Stimulated activated memory B cell treated with anti-CD40 and anti-IgM and Interleukin-4, amounts not matched to agents 10 μg/mL and 1 μg/mL and 100 μg/mL, for 72 hours (primary cell): ENCODE results near the gene CNGA1.
A peak's percentile ranks its signal among the peaks of the same experiment; 100 is the strongest.

Experiments
- ATAC-seq: fragments of 150-1000 bp; cut with Tn5 transposase; 2 replicates; pipeline ENCODE4 v1.10.0; 2021
- H3K27ac Mint-ChIP-seq: one replicate; pipeline ENCODE4 v1.8.0; 2022; ENCODE audit warnings: mild to moderate bottlenecking, mixed read lengths
- H3K27me3 Mint-ChIP-seq: one replicate; pipeline ENCODE4 v1.8.0; 2022; ENCODE audit warnings: mixed read lengths
- H3K36me3 Mint-ChIP-seq: one replicate; pipeline ENCODE4 v1.8.0; 2022; ENCODE audit warnings: mixed read lengths
- H3K4me1 Mint-ChIP-seq: one replicate; pipeline ENCODE4 v1.8.0; 2022; ENCODE audit warnings: mixed read lengths
- H3K4me3 Mint-ChIP-seq: one replicate; pipeline ENCODE4 v1.8.0; 2022; ENCODE audit warnings: mild to moderate bottlenecking, moderate library complexity, mixed read lengths
- H3K9me3 Mint-ChIP-seq: one replicate; pipeline ENCODE4 v1.8.0; 2022; ENCODE audit warnings: mixed read lengths

Gene CNGA1

GRCh38 chr4:48016141-48017107 lies at the start of gene CNGA1, which contains the start of gene NIPAL1:
Gene CNGA1 (minus strand): TSS chr4:48016681. CDS start chr4:47952689, 63,992 bp downstream.
Gene NIPAL1 (plus strand): TSS chr4:48016772. CDS start chr4:48016840, 68 bp downstream.
- peak; percentile 95 for ATAC-seq
- Mint-ChIP-seq H3K4me3 (peak within 1 kb of the TSS; percentile 85), H3K36me3 (no peaks in the 10 kb centered on the region), H3K27me3 (peaks cover 73% of the 10 kb centered on the region), H3K9me3 (no peaks in the 10 kb centered on the region), H3K4me1 (peaks cover 20% of the 10 kb centered on the region), H3K27ac (no peak within 1 kb of the TSS)

- ATAC-seq: peak; percentile 85
- Mint-ChIP-seq H3K4me1 (peaks cover 12% of the 10 kb centered on the region), H3K27me3 (peaks cover 14% of the 10 kb centered on the region), H3K4me3 (no peak overlapping the region), H3K36me3 (peaks cover 17% of the 10 kb centered on the region), H3K9me3 (peaks cover 7% of the 10 kb centered on the region), H3K27ac (peak overlapping the region; percentile 32)
These were observed 49.1 kb upstream of the CNGA1 start for GRCh38 chr4:48065587-48066052.

DNA sequence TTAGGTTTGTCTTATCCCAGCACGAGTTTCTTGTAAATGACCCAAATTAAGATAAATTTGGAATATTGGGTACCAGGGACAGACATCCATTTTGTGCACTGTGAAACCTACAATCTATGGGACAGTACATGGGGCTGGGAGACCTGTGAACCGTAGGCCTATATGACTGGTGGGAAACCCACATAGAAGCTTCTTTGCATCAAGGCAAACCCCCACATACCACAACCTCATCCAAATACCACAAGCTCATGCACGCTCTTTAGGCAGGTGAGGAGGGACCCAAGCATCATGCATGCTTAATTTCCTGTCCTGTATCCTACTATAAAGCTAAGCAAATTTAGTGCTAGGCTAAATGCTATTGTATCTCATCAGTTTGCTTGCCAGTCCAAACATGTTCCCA lies 47.9 kb upstream of the CNGA1 start:
- H3K36me3 Mint-ChIP-seq: peaks cover 22% of the 10 kb centered on the region
- no peak overlapping the region for H3K4me3 Mint-ChIP-seq
- H3K27ac Mint-ChIP-seq: no peak overlapping the region
- peaks cover 27% of the 10 kb centered on the region for H3K27me3 Mint-ChIP-seq
- peaks cover 12% of the 10 kb centered on the region for H3K4me1 Mint-ChIP-seq
- peaks cover 12% of the 10 kb centered on the region for H3K9me3 Mint-ChIP-seq
- ATAC-seq: peak; percentile 79

- no peak for ATAC-seq
- Mint-ChIP-seq H3K9me3 (peaks cover 12% of the 10 kb centered on the region), H3K4me3 (no peak overlapping the region), H3K27me3 (peaks cover 39% of the 10 kb centered on the region), H3K36me3 (peaks cover 22% of the 10 kb centered on the region), H3K4me1 (no peaks in the 10 kb centered on the region), H3K27ac (no peak overlapping the region)
These were observed 42.4 kb upstream of the CNGA1 start for GRCh38 chr4:48058617-48059530.

DNA sequence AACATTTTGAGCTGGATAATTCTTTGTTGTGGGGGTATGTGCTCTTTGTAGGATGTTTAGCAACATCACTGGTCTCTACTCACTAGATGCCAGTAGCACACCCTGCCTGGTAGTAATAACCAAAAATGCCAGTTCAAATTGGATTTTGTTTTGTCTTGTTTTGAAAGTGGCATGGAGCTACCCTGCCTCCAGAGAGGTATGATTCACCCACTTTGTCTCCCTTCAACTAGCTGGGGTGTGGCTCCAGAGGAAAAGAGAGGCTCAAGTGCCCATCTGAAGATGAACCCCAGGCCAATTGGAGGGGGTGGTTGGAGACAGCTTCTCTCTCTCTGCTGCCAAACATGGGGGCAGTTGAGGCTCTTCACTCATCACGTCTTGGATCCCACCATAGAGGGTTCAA lies 34.6 kb upstream of the CNGA1 start:
- Mint-ChIP-seq H3K36me3 (no peaks in the 10 kb centered on the region), H3K27me3 (peaks cover 36% of the 10 kb centered on the region), H3K9me3 (peaks cover 3% of the 10 kb centered on the region), H3K4me1 (peaks cover 37% of the 10 kb centered on the region), H3K27ac (no peak overlapping the region), H3K4me3 (no peak overlapping the region)
- ATAC-seq: no peak

GRCh38 chr4:48049483-48049882 lies 33.0 kb upstream of the CNGA1 start:
- Mint-ChIP-seq H3K4me3 (no peak overlapping the region), H3K27me3 (peaks cover 41% of the 10 kb centered on the region), H3K9me3 (peaks cover 3% of the 10 kb centered on the region), H3K4me1 (peaks cover 40% of the 10 kb centered on the region), H3K36me3 (no peaks in the 10 kb centered on the region), H3K27ac (no peak overlapping the region)
- no peak for ATAC-seq

- Mint-ChIP-seq H3K4me3 (no peak overlapping the region), H3K4me1 (peaks cover 48% of the 10 kb centered on the region), H3K27ac (no peak overlapping the region)
These were observed 31.4 kb upstream of the CNGA1 start for GRCh38 chr4:48047896-48048295.

GRCh38 chr4:48047421-48047844 lies 31.0 kb upstream of the CNGA1 start:
- Mint-ChIP-seq H3K27me3 (peaks cover 41% of the 10 kb centered on the region), H3K27ac (no peak overlapping the region), H3K4me1 (peaks cover 52% of the 10 kb centered on the region), H3K36me3 (no peaks in the 10 kb centered on the region), H3K4me3 (peak overlapping the region; percentile 43), H3K9me3 (peaks cover 3% of the 10 kb centered on the region)
- ATAC-seq: peak; percentile 99

More at GRCh38 chr4:48047896-48048295, 31.4 kb upstream of the CNGA1 start:
- Mint-ChIP-seq H3K9me3 (peaks cover 3% of the 10 kb centered on the region), H3K27me3 (peaks cover 41% of the 10 kb centered on the region), H3K36me3 (no peaks in the 10 kb centered on the region)
- ATAC-seq: peak; percentile 61

DNA sequence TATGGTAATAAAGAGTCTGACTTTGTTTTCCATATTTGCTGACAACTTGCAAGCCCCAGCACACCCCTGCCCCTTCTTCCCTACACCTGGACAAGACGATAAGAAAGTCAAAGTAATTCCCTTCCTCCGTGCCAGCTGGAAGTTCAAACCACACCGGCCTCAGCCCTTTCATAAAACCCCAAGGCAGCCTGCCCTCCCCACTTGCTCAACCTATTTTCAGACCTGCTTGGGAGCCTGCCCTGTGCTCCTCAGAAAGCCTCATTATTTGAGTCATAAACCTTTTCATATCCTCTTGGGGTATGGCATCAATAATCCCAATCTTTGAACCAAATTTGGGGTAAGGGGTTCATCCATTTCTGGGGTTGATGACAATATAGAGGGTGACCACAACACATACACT lies 29.6 kb upstream of the CNGA1 start:
- Mint-ChIP-seq H3K4me3 (no peak overlapping the region), H3K27ac (no peak overlapping the region), H3K9me3 (peaks cover 3% of the 10 kb centered on the region), H3K36me3 (no peaks in the 10 kb centered on the region), H3K4me1 (peaks cover 62% of the 10 kb centered on the region), H3K27me3 (peaks cover 46% of the 10 kb centered on the region)
- ATAC-seq: no peak

- peaks cover 35% of the 10 kb centered on the region for H3K27me3 Mint-ChIP-seq
These were observed 27.8 kb upstream of the CNGA1 start for GRCh38 chr4:48044298-48044697.

GRCh38 chr4:48043504-48043903 lies 27.0 kb upstream of the CNGA1 start:
- H3K27ac Mint-ChIP-seq: no peak overlapping the region
- peaks cover 50% of the 10 kb centered on the region for H3K4me1 Mint-ChIP-seq
- peaks cover 28% of the 10 kb centered on the region for H3K27me3 Mint-ChIP-seq
- no peak overlapping the region for H3K4me3 Mint-ChIP-seq
- no peaks in the 10 kb centered on the region for H3K36me3 Mint-ChIP-seq
- no peak for ATAC-seq
- no peaks in the 10 kb centered on the region for H3K9me3 Mint-ChIP-seq

More at GRCh38 chr4:48044298-48044697, 27.8 kb upstream of the CNGA1 start:
- H3K4me3 Mint-ChIP-seq: no peak overlapping the region
- no peak overlapping the region for H3K27ac Mint-ChIP-seq
- ATAC-seq: no peak
- H3K9me3 Mint-ChIP-seq: peaks cover under 1% of the 10 kb centered on the region
- H3K36me3 Mint-ChIP-seq: no peaks in the 10 kb centered on the region
- peaks cover 58% of the 10 kb centered on the region for H3K4me1 Mint-ChIP-seq

DNA sequence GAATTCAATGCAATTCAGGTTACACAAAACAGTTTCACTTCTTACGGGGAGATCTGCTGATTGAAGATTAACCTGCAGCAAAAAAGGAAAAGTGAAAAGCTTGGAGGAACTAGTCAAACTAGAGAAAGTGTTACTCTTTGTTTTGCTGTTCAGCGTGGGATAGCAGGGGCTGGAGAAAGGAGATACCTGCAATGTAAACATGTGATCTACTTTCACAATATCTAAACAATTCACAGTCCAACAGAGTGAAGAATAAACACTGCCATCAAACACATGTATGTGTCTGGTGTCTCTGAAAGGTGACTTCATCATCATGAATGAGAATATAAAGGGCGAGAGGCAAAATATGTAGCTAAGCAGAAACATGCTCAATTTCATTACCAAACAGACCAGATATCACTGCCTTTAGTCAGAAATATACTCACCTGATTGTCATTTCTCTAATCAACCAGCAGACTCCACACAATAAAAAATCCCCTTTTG lies 26.5 kb upstream of the CNGA1 start:
- no peak overlapping the region for H3K4me3 Mint-ChIP-seq
- peaks cover 45% of the 10 kb centered on the region for H3K4me1 Mint-ChIP-seq
- no peaks in the 10 kb centered on the region for H3K9me3 Mint-ChIP-seq
- no peaks in the 10 kb centered on the region for H3K36me3 Mint-ChIP-seq
- peaks cover 27% of the 10 kb centered on the region for H3K27me3 Mint-ChIP-seq
- ATAC-seq: no peak
- no peak overlapping the region for H3K27ac Mint-ChIP-seq

DNA sequence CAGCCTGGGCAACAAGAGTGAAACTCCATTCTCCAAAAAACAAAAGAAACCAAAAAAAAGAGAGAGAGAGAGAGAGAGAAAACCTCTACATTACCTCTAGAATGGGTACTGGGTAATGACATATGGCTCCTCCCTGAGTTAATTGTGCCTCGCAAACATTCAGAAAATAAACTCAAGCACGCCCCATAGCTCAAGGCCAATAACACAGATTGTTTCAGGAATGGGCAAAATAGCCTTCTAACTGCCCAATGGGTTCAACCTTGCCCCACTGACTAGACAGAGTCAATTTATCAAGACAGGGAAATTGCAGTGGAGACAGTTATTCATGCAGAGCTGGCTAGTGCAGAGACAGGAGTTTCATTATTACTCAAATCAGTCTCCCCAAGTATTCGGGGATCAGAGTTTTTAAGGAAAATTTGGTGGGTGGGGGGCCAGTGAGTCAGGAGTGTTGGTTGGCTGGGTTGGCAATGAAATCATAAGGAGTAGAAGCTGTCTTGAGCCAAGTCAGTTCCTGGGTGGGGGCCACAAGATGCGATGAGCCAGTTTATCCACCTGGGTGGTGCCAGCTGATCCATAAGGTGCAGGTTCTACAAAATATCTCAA lies 25.2 kb upstream of the CNGA1 start:
- Mint-ChIP-seq H3K36me3 (no peaks in the 10 kb centered on the region), H3K27ac (no peak overlapping the region), H3K9me3 (no peaks in the 10 kb centered on the region), H3K4me1 (peaks cover 38% of the 10 kb centered on the region), H3K27me3 (peaks cover 27% of the 10 kb centered on the region), H3K4me3 (no peak overlapping the region)
- no peak for ATAC-seq

GRCh38 chr4:48039561-48039960 lies 23.1 kb upstream of the CNGA1 start:
- Mint-ChIP-seq H3K9me3 (no peaks in the 10 kb centered on the region), H3K36me3 (no peaks in the 10 kb centered on the region), H3K4me1 (peaks cover 41% of the 10 kb centered on the region), H3K27me3 (peaks cover 18% of the 10 kb centered on the region), H3K27ac (no peak overlapping the region), H3K4me3 (no peak overlapping the region)
- no peak for ATAC-seq
